A549 (cell line): ENCODE results near the gene UNC13C. TPM values are rescaled to one million over a fixed set of nuclear protein-coding genes. Genes with fewer than 3 reads are reported as not detected.

ENCODE experiments used
- ATAC-seq, 2 experiments: fragments of 200-7000 bp in 1 of 2; fragments of >200 bp in 1 of 2; cut with Nextera tagmentation in 1 of 2; cut with Tn5 transposase in 1 of 2; 3 replicates each; pipeline versions ENCODE4 v1.8.0 to v1.9.1; 2018 to 2020; ENCODE audit warnings: mild to moderate bottlenecking in 1 of 2, moderate library complexity in 1 of 2
- CTCF ChIA-PET: fragments of 300-600 bp; sonication (Branson Sonifier 250); formaldehyde crosslinking; extraction: SDS; loops from one replicate; lab custom pipeline; 2021; ENCODE audit warnings: antibody characterized with exemption, inconsistent platforms; lab: Yijun Ruan, JAX
- POLR2A ChIA-PET: fragments of 350-600 bp; formaldehyde crosslinking; extraction: SDS; loops from one replicate; lab custom pipeline; 2021; ENCODE audit warnings: antibody characterized with exemption, inconsistent platforms; lab: Yijun Ruan, JAX
- DNase-seq, 2 experiments: peaks; one replicate each; pipeline versions ENCODE4 v3.0.0 to v3.0.0-alpha.2; 2011 to 2016; ENCODE audit warnings: low read depth in 1 of 2, low spot score in 1 of 2
- FAIRE-seq: peaks from 2 replicates; lab custom pipeline; 2011; peaks lifted over from hg19 to GRCh38; lab: Jason Lieb, UNC
- H3K27ac ChIP-seq, 2 experiments: fragments of >200 bp; sonication (Bioruptor Twin); formaldehyde crosslinking; 3 replicates each; pipeline ENCODE4 v1.5.1; 2016 to 2017
- H3K4me1 ChIP-seq: fragments of >200 bp; sonication (Bioruptor Twin); formaldehyde crosslinking; 3 replicates; pipeline ENCODE4 v1.6.1; 2016
- H3K4me2 ChIP-seq: fragments of >200 bp; sonication (Bioruptor Twin); formaldehyde crosslinking; 3 replicates; pipeline ENCODE4 v1.6.1; 2016
- H3K4me3 ChIP-seq: fragments of >200 bp; sonication (Bioruptor Twin); formaldehyde crosslinking; 3 replicates; pipeline ENCODE4 v1.5.1; 2016
- H3K9me3 ChIP-seq: fragments of >200 bp; sonication (Bioruptor Twin); formaldehyde crosslinking; 3 replicates; pipeline ENCODE4 v1.6.1; 2016
- BHLHE40 ChIP-seq: IDR thresholded peaks from 2 replicates; pipeline ENCODE4 v1.6.1; 2012; ENCODE audit warnings: low read depth, low read length, inconsistent platforms
- CEBPB ChIP-seq, 2 experiments: fragments of >200 bp in 1 of 2; sonication (Bioruptor Twin) in 1 of 2; formaldehyde crosslinking in 1 of 2; IDR thresholded peaks; 2 replicates each; pipeline ENCODE4 v1.6.1; 2012 to 2016
- CHD2 ChIP-seq: fragments of 150-350 bp; IDR thresholded peaks from 2 replicates; pipeline ENCODE4 v1.6.1; 2014; ENCODE audit warnings: low read length; ENCODE audit not compliant: partially characterized antibody
- EHF ChIP-seq: fragments of 250-450 bp; sonication (Bioruptor Pico); IDR thresholded peaks from 2 replicates; pipeline ENCODE4 v1.5.0; 2020; ENCODE audit warnings: mild to moderate bottlenecking
- EHMT2 ChIP-seq: fragments of 200-600 bp; sonication (generic); IDR thresholded peaks from 2 replicates; pipeline ENCODE4 v1.6.1; 2016; ENCODE audit warnings: antibody characterized with exemption, low read depth, mild to moderate bottlenecking, moderate library complexity
- EP300 ChIP-seq, 2 experiments: fragments of >200 bp; sonication (Bioruptor Twin); formaldehyde crosslinking; IDR thresholded peaks; 2 replicates in 1 of 2; 3 replicates in 1 of 2; pipeline ENCODE4 v1.6.1; 2016 to 2017
- ESRRA ChIP-seq: fragments of 150-350 bp; IDR thresholded peaks from 2 replicates; pipeline ENCODE4 v1.6.1; 2014; ENCODE audit warnings: mild to moderate bottlenecking, low read length, borderline replicate concordance
- HEYL ChIP-seq: fragments of 250-450 bp; sonication (Bioruptor Pico); IDR thresholded peaks from 2 replicates; pipeline ENCODE4 v1.8.0; 2021; ENCODE audit warnings: mild to moderate bottlenecking, moderate library complexity
- HOXA7 ChIP-seq: fragments of 250-450 bp; sonication (Bioruptor Pico); IDR thresholded peaks from 2 replicates; pipeline ENCODE4 v1.5.0; 2020; ENCODE audit warnings: mild to moderate bottlenecking, moderate library complexity
- HOXB5 ChIP-seq: fragments of 250-450 bp; sonication (Bioruptor Pico); IDR thresholded peaks from 2 replicates; pipeline ENCODE4 v1.5.0; 2020; ENCODE audit warnings: mild to moderate bottlenecking, moderate library complexity
- MAZ ChIP-seq: fragments of 150-350 bp; IDR thresholded peaks from 2 replicates; pipeline ENCODE4 v1.6.1; 2014; ENCODE audit warnings: antibody characterized with exemption, low read depth, low read length, borderline replicate concordance
- MYC ChIP-seq: IDR thresholded peaks from 2 replicates; pipeline ENCODE4 v1.6.1; 2012; ENCODE audit warnings: mild to moderate bottlenecking, inconsistent platforms, low read length, improper control_type of control experiment, borderline replicate concordance
- NFE2L2 ChIP-seq: fragments of 150-350 bp; conservative IDR thresholded peaks from 2 replicates; pipeline ENCODE4 v1.6.1; 2014; ENCODE audit warnings: low read length
- NPAS2 ChIP-seq: fragments of 250-450 bp; sonication (Bioruptor Pico); IDR thresholded peaks from 2 replicates; pipeline ENCODE4 v1.8.0; 2022; ENCODE audit warnings: mild to moderate bottlenecking, moderate library complexity, borderline replicate concordance
- PBX3 ChIP-seq: IDR thresholded peaks from 2 replicates; pipeline ENCODE4 v1.6.1; 2012
- POLR2A ChIP-seq: IDR thresholded peaks from 2 replicates; pipeline ENCODE4 v1.6.1; 2012; ENCODE audit warnings: mild to moderate bottlenecking, low read length
- POLR2AphosphoS2 ChIP-seq: conservative IDR thresholded peaks from 2 replicates; pipeline ENCODE4 v1.6.1; 2012; ENCODE audit warnings: low read length, improper control_type of control experiment, inconsistent platforms
- RCOR1 ChIP-seq: fragments of 150-350 bp; IDR thresholded peaks from 2 replicates; pipeline ENCODE4 v1.6.1; 2014; ENCODE audit warnings: antibody characterized with exemption, low read length, low read depth
- RNF2 ChIP-seq: fragments of 200-600 bp; sonication (generic); IDR thresholded peaks from 2 replicates; pipeline ENCODE4 v1.6.1; 2016; ENCODE audit warnings: low read depth, mild to moderate bottlenecking, antibody characterized with exemption, moderate library complexity, borderline replicate concordance
- SMC3 ChIP-seq: fragments of >200 bp; sonication (Bioruptor Twin); formaldehyde crosslinking; IDR thresholded peaks from 3 replicates; pipeline ENCODE4 v1.6.1; 2018; ENCODE audit warnings: inconsistent platforms
- SREBF2 ChIP-seq: fragments of 450-650 bp; IDR thresholded peaks from 2 replicates; pipeline ENCODE4 v1.6.1; 2014; ENCODE audit warnings: mild to moderate bottlenecking, moderate library complexity
- ZC3H11A ChIP-seq: fragments of 450-650 bp; IDR thresholded peaks from 2 replicates; pipeline ENCODE4 v1.6.1; 2014; ENCODE audit warnings: antibody characterized with exemption, mild to moderate bottlenecking
- WGBS: methylation state at CpG from one replicate; pipeline ENCODE4 v1.1.6; 2017; ENCODE audit errors: missing lambda C conversion rate; 5-methylcytosine and 5-hydroxymethylcytosine counted together
- polyA plus RNA-seq, 4 experiments: library from polyadenylated mRNA; depleted of rRNA in 3 of 4; stranded (reverse); fragments of >200 nt; fragmentation: RNase III in 1 of 4; extraction: RNeasy Plus Mini Kit Qiagen cat#74134 plus additional on column Dnase treatment in 1 of 4; gene quantifications; 2 replicates in 3 of 4; 3 replicates in 1 of 4; pipeline ENCODE4 v1.2.3, GENCODE V29; 2011 to 2017
- TF ChIP-seq, protein P1 (sequence below): IDR thresholded peaks from 2 replicates; pipeline ENCODE4 v1.6.1; 2012; ENCODE audit warnings: low read depth, borderline replicate concordance
- TF ChIP-seq, protein P2 (sequence below): fragments of 250-450 bp; sonication (Bioruptor Pico); IDR thresholded peaks from 2 replicates; pipeline ENCODE4 v1.5.0; 2020; ENCODE audit warnings: low read depth, mild to moderate bottlenecking, moderate library complexity
- TF ChIP-seq, protein P3 (sequence below): fragments of 250-450 bp; sonication (Bioruptor Pico); IDR thresholded peaks from 2 replicates; pipeline ENCODE4 v1.5.0; 2021; ENCODE audit warnings: mild to moderate bottlenecking, moderate library complexity, borderline replicate concordance

The UNC13C gene
- polyA plus RNA-seq, 2 of the 4 experiments (the other 2 are of a cell fraction), result 0.01 to 0.04 TPM

DNA sequence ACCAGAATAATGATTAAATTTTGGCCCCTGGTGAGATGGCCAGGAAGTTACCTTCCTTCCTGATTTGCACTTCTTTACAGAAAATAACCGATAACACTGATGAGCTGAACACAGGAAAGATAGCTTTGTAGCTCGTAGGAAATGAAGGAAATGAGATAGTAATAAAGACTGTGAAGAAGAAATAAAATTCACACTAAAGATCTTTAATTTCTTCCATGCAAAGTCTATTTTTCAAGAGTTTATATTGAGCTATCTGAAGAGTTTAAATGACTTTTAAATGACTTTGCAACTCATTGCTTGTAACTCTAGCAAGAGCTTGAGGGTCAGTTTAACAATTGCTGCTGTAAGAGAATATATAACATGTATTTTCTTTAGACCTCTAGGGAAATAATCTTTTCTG lies 543.0 kb downstream of the UNC13C start:
- no peak overlapping the region for H3K4me3 ChIP-seq
- TF ChIP-seq HOXA7 (CRISPR knock-in tag), result no peak
- TF ChIP-seq RNF2, result no peak
- no peak for TF ChIP-seq PBX3
- TF ChIP-seq EP300 (IDR thresholded peaks at IDR 0.05), result no peak
- TF ChIP-seq SREBF2, result no peak
- ATAC-seq (no peak), FAIRE-seq (no peak), DNase-seq (no peak)
- ChIA-PET CTCF (interaction anchor here (0.6 kb wide), 1 partner anchor 10 kb away, joined by 3 read pairs; no protein-coding TSS in a partner anchor), POLR2A (no interaction called here)
- H3K27ac ChIP-seq, result no peak overlapping the region
- no peak overlapping the region for H3K4me2 ChIP-seq
- no peaks in the 10 kb centered on the region for H3K9me3 ChIP-seq
- no peaks in the 10 kb centered on the region for H3K4me1 ChIP-seq
- WGBS, result 5% methylated on average over 2 of the region's 2 CpGs

DNA sequence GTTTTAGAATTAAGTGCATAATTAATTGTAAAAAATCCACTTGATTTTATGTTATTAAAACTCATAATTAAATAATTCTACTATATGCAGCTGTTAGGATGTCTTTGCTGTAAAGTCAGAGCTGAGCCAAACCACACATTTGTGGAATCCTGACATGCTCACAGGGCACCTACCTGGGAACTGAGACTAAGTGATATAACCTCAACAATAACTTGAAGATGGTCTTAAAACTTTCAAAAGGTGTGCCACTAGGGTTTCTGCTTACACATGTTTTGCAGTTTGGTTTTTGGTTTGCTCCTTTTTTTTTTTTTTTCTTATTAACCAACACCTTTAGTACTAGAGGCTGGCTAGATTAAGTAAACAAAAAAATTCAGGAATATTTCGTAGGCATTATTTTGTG lies 549.8 kb downstream of the UNC13C start:
- FAIRE-seq, result no peak
- no peak for TF ChIP-seq CHD2
- no peak for TF ChIP-seq ESRRA
- no peak for TF ChIP-seq NFE2L2
- TF ChIP-seq CEBPB (IDR thresholded peaks at IDR 0.05), result no peak
- no peak for TF ChIP-seq EP300 (IDR thresholded peaks at IDR 0.05)
- TF ChIP-seq SMC3, result no peak
- TF ChIP-seq, protein P1, sequence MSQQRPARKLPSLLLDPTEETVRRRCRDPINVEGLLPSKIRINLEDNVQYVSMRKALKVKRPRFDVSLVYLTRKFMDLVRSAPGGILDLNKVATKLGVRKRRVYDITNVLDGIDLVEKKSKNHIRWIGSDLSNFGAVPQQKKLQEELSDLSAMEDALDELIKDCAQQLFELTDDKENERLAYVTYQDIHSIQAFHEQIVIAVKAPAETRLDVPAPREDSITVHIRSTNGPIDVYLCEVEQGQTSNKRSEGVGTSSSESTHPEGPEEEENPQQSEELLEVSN, result no peak
- no peak for TF ChIP-seq SREBF2
- TF ChIP-seq ZC3H11A, result no peak
- no peak for TF ChIP-seq EHMT2
- no peak for TF ChIP-seq POLR2A
- TF ChIP-seq EHF, result no peak
- TF ChIP-seq, protein P2, sequence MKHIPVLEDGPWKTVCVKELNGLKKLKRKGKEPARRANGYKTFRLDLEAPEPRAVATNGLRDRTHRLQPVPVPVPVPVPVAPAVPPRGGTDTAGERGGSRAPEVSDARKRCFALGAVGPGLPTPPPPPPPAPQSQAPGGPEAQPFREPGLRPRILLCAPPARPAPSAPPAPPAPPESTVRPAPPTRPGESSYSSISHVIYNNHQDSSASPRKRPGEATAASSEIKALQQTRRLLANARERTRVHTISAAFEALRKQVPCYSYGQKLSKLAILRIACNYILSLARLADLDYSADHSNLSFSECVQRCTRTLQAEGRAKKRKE (CRISPR knock-in tag), result no peak
- no peak for TF ChIP-seq MYC
- no peak for TF ChIP-seq HOXB5 (CRISPR knock-in tag)
- TF ChIP-seq RCOR1, result no peak
- no peak for TF ChIP-seq HEYL
- TF ChIP-seq POLR2AphosphoS2, result no peak
- no peak for TF ChIP-seq MAZ
- ATAC-seq, result no peak

GRCh38 chr15:54540721-54541120 lies 562.5 kb downstream of the UNC13C start:
- no peak overlapping the region for H3K27ac ChIP-seq

More for the DNA sequence above, 549.8 kb downstream of the UNC13C start:
- Histone ChIP-seq H3K27ac (no peak overlapping the region), H3K9me3 (no peaks in the 10 kb centered on the region), H3K4me2 (no peak overlapping the region), H3K4me3 (no peak overlapping the region), H3K4me1 (no peaks in the 10 kb centered on the region)
- ChIA-PET CTCF (no interaction called here), POLR2A (no interaction called here)
- no peak for DNase-seq
- 5% methylated on average over 1 of the region's 1 CpG for WGBS

More at GRCh38 chr15:54540721-54541120, 562.5 kb downstream of the UNC13C start:
- Histone ChIP-seq H3K4me1 (no peaks in the 10 kb centered on the region), H3K4me3 (no peak overlapping the region), H3K9me3 (no peaks in the 10 kb centered on the region), H3K4me2 (no peak overlapping the region)
- POLR2A ChIA-PET, result no interaction called here
- CTCF ChIA-PET, result no interaction called here
- no peak for DNase-seq
- FAIRE-seq, result no peak
- WGBS, result 37% methylated on average over 6 of the region's 6 CpGs
- TF ChIP-seq NPAS2 (CRISPR knock-in tag) (no peak), MYC (no peak), BHLHE40 (no peak)
- TF ChIP-seq, protein P3, sequence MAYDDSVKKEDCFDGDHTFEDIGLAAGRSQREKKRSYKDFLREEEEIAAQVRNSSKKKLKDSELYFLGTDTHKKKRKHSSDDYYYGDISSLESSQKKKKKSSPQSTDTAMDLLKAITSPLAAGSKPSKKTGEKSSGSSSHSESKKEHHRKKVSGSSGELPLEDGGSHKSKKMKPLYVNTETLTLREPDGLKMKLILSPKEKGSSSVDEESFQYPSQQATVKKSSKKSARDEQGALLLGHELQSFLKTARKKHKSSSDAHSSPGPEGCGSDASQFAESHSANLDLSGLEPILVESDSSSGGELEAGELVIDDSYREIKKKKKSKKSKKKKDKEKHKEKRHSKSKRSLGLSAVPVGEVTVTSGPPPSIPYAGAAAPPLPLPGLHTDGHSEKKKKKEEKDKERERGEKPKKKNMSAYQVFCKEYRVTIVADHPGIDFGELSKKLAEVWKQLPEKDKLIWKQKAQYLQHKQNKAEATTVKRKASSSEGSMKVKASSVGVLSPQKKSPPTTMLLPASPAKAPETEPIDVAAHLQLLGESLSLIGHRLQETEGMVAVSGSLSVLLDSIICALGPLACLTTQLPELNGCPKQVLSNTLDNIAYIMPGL, result no peak
- no peak for ATAC-seq
